ENCODE data around the gene ROR1. TPM values are rescaled to one million over a fixed set of nuclear protein-coding genes. Genes with fewer than 3 reads are reported as not detected.

Gene ROR1
- total RNA-seq (2014; rRNA removed; shearing (Covaris generic)), result 0.47 and 0.85 TPM in 2 replicates
- total RNA-seq (2022), result 1.4 and 2.5 TPM in 2 replicates
- percentile 36 among the genes with signal in this experiment for Bru-seq, nascent RNA
- BruChase-seq, experiment 1, labeled RNA remaining after a 6-hour chase, result percentile 39 among the genes with signal in this experiment
- BruChase-seq, experiment 2, labeled RNA remaining after a 2-hour chase, result percentile 41 among the genes with signal in this experiment
- long read RNA-seq, partial matches to known transcripts, result 1 of 3 reads
- long read RNA-seq, other reads (novel, unspliced or antisense), result 2 of 3 reads

DNA sequence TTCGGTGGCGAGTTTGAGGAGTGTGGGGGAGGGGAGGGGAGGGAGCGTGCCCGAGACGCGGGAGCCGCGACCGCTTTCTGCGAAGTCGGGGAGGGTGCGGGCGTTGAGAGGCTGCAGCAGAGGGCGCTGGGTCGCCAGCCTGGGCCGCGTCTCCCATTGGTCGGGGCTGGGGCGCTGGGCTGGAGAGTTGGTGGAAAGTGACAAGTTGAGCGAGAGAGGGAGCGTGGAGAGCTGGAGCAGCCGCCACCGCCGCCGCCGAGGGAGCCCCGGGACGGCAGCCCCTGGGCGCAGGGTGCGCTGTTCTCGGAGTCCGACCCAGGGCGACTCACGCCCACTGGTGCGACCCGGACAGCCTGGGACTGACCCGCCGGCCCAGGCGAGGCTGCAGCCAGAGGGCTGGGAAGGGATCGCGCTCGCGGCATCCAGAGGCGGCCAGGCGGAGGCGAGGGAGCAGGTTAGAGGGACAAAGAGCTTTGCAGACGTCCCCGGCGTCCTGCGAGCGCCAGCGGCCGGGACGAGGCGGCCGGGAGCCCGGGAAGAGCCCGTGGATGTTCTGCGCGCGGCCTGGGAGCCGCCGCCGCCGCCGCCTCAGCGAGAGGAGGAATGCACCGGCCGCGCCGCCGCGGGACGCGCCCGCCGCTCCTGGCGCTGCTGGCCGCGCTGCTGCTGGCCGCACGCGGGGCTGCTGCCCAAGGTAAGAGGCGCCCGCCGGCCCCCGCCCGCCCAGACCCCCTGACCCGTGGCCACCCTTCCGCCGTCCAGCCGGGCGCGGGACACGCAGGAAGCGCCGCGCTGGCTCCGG is at the start of gene ROR1:
Gene ROR1, plus strand, starts transcription at position 203 of the 802 bp plus-strand sequence.
- Histone ChIP-seq H2AFZ (ENCODE audit: low read length) (peak within 1 kb of the TSS; percentile 51; the same call in 1 of the 2 replicates), H3K4me2 (ENCODE audit: low read length) (peak within 1 kb of the TSS; percentile 62), H3K36me3 (ENCODE audit: insufficient read depth, low read length) (no peaks in the 10 kb centered on the region), H4K20me1 (ENCODE audit: insufficient read depth, low read length) (no peaks in the 10 kb centered on the region), H3K27ac (ENCODE audit: low read depth, low read length, poor library complexity, severe bottlenecking) (no peak within 1 kb of the TSS), H3K9me2 (ENCODE audit: insufficient read depth, low read length) (no peaks in the 10 kb centered on the region), H3K9me3 (ENCODE audit: low read length) (no peaks in the 10 kb centered on the region), H3K4me3 (ENCODE audit: low read depth, low read length, poor library complexity, severe bottlenecking) (peak within 1 kb of the TSS; percentile 67), H3K4me1 (ENCODE audit: insufficient read depth, low read length, poor library complexity, severe bottlenecking) (peaks cover 29% of the 10 kb centered on the region), H3K79me2 (ENCODE audit: insufficient read depth, low read depth, low read length) (no peaks in the 10 kb centered on the region)
- intact Hi-C loops (cut with micrococcal nuclease; ENCODE audit: unreplicated experiment), result loop anchor here (1.0 to 10.0 kb wide), 5 partner anchors 93 to 471 kb away; no protein-coding TSS in a partner anchor
- ChIA-PET POLR2A (interaction anchor here (1.6 kb wide), 1 partner anchor 95 kb away, joined by 4 read pairs; no protein-coding TSS in a partner anchor), CTCF (ENCODE audit: unreplicated experiment) (interaction anchor here (0.6 kb wide), 1 partner anchor 328 kb away, joined by 3 read pairs; no protein-coding TSS in a partner anchor)
- DNase-seq (ENCODE audit: low spot score), result peak; percentile 73
- TF ChIP-seq EZH2phosphoT487 (IDR thresholded peaks at IDR 0.05; ENCODE audit: borderline replicate concordance, low read depth, low read length), result no peak
- TF ChIP-seq, protein P1, sequence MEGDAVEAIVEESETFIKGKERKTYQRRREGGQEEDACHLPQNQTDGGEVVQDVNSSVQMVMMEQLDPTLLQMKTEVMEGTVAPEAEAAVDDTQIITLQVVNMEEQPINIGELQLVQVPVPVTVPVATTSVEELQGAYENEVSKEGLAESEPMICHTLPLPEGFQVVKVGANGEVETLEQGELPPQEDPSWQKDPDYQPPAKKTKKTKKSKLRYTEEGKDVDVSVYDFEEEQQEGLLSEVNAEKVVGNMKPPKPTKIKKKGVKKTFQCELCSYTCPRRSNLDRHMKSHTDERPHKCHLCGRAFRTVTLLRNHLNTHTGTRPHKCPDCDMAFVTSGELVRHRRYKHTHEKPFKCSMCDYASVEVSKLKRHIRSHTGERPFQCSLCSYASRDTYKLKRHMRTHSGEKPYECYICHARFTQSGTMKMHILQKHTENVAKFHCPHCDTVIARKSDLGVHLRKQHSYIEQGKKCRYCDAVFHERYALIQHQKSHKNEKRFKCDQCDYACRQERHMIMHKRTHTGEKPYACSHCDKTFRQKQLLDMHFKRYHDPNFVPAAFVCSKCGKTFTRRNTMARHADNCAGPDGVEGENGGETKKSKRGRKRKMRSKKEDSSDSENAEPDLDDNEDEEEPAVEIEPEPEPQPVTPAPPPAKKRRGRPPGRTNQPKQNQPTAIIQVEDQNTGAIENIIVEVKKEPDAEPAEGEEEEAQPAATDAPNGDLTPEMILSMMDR (conservative IDR thresholded peaks at IDR 0.05; ENCODE audit: low read length), result peak; percentile 70
- no TSS peak for BruUV-seq (replicated peaks)

DNA sequence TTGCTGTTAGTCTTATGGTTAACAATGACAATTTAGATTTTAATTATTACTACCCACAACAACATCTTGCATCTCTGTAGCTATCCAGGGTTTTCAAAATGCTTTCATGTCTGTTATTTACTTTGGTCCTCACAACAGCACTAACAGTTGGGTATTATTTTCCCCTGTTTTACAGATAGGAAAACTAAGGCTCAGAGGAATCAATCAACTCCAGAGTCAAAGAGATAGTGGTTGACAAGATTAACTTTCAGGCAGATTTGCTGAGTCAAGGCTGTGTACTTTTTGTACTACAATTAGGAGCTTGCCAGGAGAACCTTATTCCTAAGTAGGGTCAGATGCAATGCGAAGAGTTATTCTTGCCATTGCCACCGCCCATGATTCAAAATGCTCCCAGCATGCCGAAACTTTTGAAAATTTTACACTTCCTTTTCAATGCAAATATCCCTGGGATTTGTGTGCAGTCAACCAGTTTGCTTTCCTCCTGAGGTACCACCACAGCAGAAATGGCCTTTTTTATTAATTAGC is 49.4 kb upstream of the ROR1 start:
- ChIA-PET POLR2A (no interaction called here), CTCF (ENCODE audit: unreplicated experiment) (no interaction called here)
- intact Hi-C loops (cut with micrococcal nuclease; ENCODE audit: unreplicated experiment), result no loop called here
- H3K9me2 ChIP-seq (ENCODE audit: insufficient read depth, low read length), result no peaks in the 10 kb centered on the region
- no peaks in the 10 kb centered on the region for H3K9me3 ChIP-seq (ENCODE audit: low read length)
- no peak overlapping the region for H3K4me2 ChIP-seq (ENCODE audit: low read length)
- H2AFZ ChIP-seq (ENCODE audit: low read length), result no peak overlapping the region
- no peaks in the 10 kb centered on the region for H3K79me2 ChIP-seq (ENCODE audit: insufficient read depth, low read depth, low read length)
- H3K4me3 ChIP-seq (ENCODE audit: low read depth, low read length, poor library complexity, severe bottlenecking), result no peak overlapping the region
- no peak for DNase-seq (ENCODE audit: low spot score)
- no peaks in the 10 kb centered on the region for H4K20me1 ChIP-seq (ENCODE audit: insufficient read depth, low read length)
- H3K27ac ChIP-seq (ENCODE audit: low read depth, low read length, poor library complexity, severe bottlenecking), result no peak overlapping the region
- TF ChIP-seq, protein P1 (conservative IDR thresholded peaks at IDR 0.05; ENCODE audit: low read length), result no peak
- no TSS peak for BruUV-seq (replicated peaks)
- H3K36me3 ChIP-seq (ENCODE audit: insufficient read depth, low read length), result no peaks in the 10 kb centered on the region
- H3K4me1 ChIP-seq (ENCODE audit: insufficient read depth, low read length, poor library complexity, severe bottlenecking), result no peaks in the 10 kb centered on the region

Measured in OCI-LY7 (cell line).